ENCODE results near the gene STYXL1.

Gene STYXL1

GRCh38 chr7:75981453-75982305 lies 66.1 kb downstream of the STYXL1 start:
- TF ChIP-seq REST (IDR thresholded peaks at IDR 0.05; ENCODE audit: insufficient read depth in 1 of 2, low read depth in 2 of 2, low read length in 2 of 2) = no peak
- no peak for TF ChIP-seq FOXP2 (optimal IDR thresholded peaks at IDR 0.05; ENCODE audit: borderline replicate concordance, extremely low read depth, extremely low read length, insufficient read depth)
- TF ChIP-seq SIN3A (IDR thresholded peaks at IDR 0.05; ENCODE audit: borderline replicate concordance, insufficient read depth, low read length) = no peak
- TF ChIP-seq POLR2AphosphoS5 (IDR thresholded peaks at IDR 0.05; ENCODE audit: low read depth, low read length) = no peak
- TF ChIP-seq TAF1 (IDR thresholded peaks at IDR 0.05; ENCODE audit: borderline replicate concordance, insufficient read depth, low read length) = no peak

DNA sequence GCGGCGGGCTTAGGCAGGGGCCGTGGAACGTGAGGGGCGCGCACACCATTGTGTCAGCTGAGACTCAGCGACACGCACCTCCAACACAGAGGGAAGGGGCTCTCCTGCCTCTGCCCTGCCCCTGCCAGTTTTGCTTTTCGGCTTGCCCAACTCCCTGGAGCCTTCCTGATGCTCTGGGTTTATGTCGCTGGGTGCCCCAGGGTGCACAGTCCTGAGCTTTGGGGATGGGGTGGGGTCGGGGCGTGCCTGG lies 66.7 kb downstream of the STYXL1 start:
- no peak for TF ChIP-seq POLR2AphosphoS5 (IDR thresholded peaks at IDR 0.05; ENCODE audit: low read depth, low read length)
- no peak for TF ChIP-seq REST (IDR thresholded peaks at IDR 0.05; ENCODE audit: insufficient read depth in 1 of 2, low read depth in 2 of 2, low read length in 2 of 2)
- no peak for TF ChIP-seq TAF1 (IDR thresholded peaks at IDR 0.05; ENCODE audit: borderline replicate concordance, insufficient read depth, low read length)
- TF ChIP-seq SIN3A (IDR thresholded peaks at IDR 0.05; ENCODE audit: borderline replicate concordance, insufficient read depth, low read length) = no peak
- TF ChIP-seq FOXP2 (optimal IDR thresholded peaks at IDR 0.05; ENCODE audit: borderline replicate concordance, extremely low read depth, extremely low read length, insufficient read depth) = no peak

- no peak for TF ChIP-seq FOXP2 (optimal IDR thresholded peaks at IDR 0.05; ENCODE audit: borderline replicate concordance, extremely low read depth, extremely low read length, insufficient read depth)
- TF ChIP-seq TAF1 (IDR thresholded peaks at IDR 0.05; ENCODE audit: borderline replicate concordance, insufficient read depth, low read length) = no peak
Observed at GRCh38 chr7:75980430-75981202, 67.2 kb downstream of the STYXL1 start.

- TF ChIP-seq POLR2AphosphoS5 (IDR thresholded peaks at IDR 0.05; ENCODE audit: low read depth, low read length) = no peak
- TF ChIP-seq SIN3A (IDR thresholded peaks at IDR 0.05; ENCODE audit: borderline replicate concordance, insufficient read depth, low read length) = no peak
- TF ChIP-seq FOXP2 (optimal IDR thresholded peaks at IDR 0.05; ENCODE audit: borderline replicate concordance, extremely low read depth, extremely low read length, insufficient read depth) = no peak
- TF ChIP-seq TAF1 (IDR thresholded peaks at IDR 0.05; ENCODE audit: borderline replicate concordance, insufficient read depth, low read length) = no peak
- no peak for TF ChIP-seq REST (IDR thresholded peaks at IDR 0.05; ENCODE audit: insufficient read depth in 1 of 2, low read depth in 2 of 2, low read length in 2 of 2)
Observed at GRCh38 chr7:75979759-75980429, 67.9 kb downstream of the STYXL1 start.

- TF ChIP-seq REST (IDR thresholded peaks at IDR 0.05; ENCODE audit: insufficient read depth in 1 of 2, low read depth in 2 of 2, low read length in 2 of 2) (no peak), FOXP2 (optimal IDR thresholded peaks at IDR 0.05; ENCODE audit: borderline replicate concordance, extremely low read depth, extremely low read length, insufficient read depth) (no peak), TAF1 (IDR thresholded peaks at IDR 0.05; ENCODE audit: borderline replicate concordance, insufficient read depth, low read length) (no peak), POLR2AphosphoS5 (IDR thresholded peaks at IDR 0.05; ENCODE audit: low read depth, low read length) (no peak), SIN3A (IDR thresholded peaks at IDR 0.05; ENCODE audit: borderline replicate concordance, insufficient read depth, low read length) (no peak)
Observed at GRCh38 chr7:75977743-75978142, 70.1 kb downstream of the STYXL1 start.
